ENCODE results near the gene SYK.

- no peak for TF ChIP-seq CTCF (IDR thresholded peaks at IDR 0.05)
- TF ChIP-seq EZH2 (IDR thresholded peaks at IDR 0.05; ENCODE audit: borderline replicate concordance, insufficient read depth, low read depth, low read length, poor library complexity, severe bottlenecking), result no peak
Observed at GRCh38 chr9:90810691-90811090, 9.1 kb downstream of the SYK start.

All from B cell (primary cell).